ENCODE data around the gene RRM2. TPM values are rescaled to one million over a fixed set of nuclear protein-coding genes. Genes with fewer than 3 reads are reported as not detected.
"Not testable (repeated sequence)": the region's sequence is repeated elsewhere in the genome, so short reads cannot be mapped to it uniquely, and the experiment has no call there.

Gene RRM2
- total and polyA plus RNA-seq, 2 donors (not counting 1 experiment from before 2014, with no cell fraction given), result 6.1 to 36.3 TPM

DNA sequence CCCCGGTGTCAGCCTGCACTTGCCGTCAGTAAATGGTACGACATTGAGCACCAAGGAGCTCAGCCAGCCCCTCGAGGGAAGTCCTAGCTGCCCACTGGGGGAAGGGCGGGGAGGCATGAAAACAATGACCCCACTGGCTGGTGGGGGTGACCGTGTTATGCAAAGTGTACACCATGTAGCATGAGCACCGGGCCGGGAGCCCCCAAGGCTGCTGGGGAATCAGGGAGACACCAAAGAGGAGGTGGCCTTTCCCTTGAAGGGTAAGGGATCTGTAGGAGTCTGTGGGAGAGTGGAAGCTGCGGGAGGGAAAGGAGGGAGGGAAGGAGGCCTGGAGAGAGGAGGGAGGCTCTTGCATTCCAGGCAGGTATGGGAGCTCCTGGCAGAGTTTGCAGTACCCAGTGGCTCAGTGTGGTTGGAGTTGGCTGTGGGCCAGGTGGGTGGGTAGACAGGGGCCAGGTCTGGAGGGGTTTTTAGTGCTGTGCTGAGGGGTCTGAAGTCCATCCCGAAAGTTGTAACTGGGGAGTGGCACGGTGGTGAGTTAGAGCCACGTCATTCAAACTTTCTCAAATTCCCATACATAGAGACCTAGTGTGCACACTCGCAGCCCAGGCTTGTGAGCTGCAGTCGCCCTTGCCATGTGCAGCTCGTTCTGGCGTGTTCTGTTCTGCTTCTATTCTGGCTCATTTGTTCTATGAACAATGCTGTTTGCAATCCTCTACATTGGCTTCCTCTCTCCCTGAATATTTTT, 22.4 kb downstream of the RRM2 start:
- no peak overlapping the region for H2AFZ ChIP-seq (ENCODE audit: low read length)
- peaks cover 2% of the 10 kb centered on the region for H3K36me3 ChIP-seq (ENCODE audit: control insufficient read depth, insufficient read depth, low read length)
- no peak for DNase-seq (ENCODE audit: low read depth in 2 of 2)
- no peaks in the 10 kb centered on the region for H3K27me3 ChIP-seq (ENCODE audit: control insufficient read depth, insufficient read depth, low read length)
- H3K27ac ChIP-seq (ENCODE audit: insufficient read depth, low read length), result no peak overlapping the region
- H3K9me3 ChIP-seq (ENCODE audit: control insufficient read depth, insufficient read depth, low read depth, low read length), result no peaks in the 10 kb centered on the region
- H4K20me1 ChIP-seq (ENCODE audit: control insufficient read depth, extremely low read depth, insufficient read depth, low read length), result no peaks in the 10 kb centered on the region
- H3K9ac ChIP-seq (ENCODE audit: insufficient read depth, low read length), result no peak overlapping the region
- no peak overlapping the region for H3K4me3 ChIP-seq (replicated peaks in 1 of 4; ENCODE audit: control extremely low read depth in 1 of 4, insufficient read depth in 1 of 4, low read depth in 3 of 4, low read length in 4 of 4)
- no peak for TF ChIP-seq EZH2 (IDR thresholded peaks at IDR 0.05; ENCODE audit: low read length, missing control alignments)
- TF ChIP-seq, protein P1, sequence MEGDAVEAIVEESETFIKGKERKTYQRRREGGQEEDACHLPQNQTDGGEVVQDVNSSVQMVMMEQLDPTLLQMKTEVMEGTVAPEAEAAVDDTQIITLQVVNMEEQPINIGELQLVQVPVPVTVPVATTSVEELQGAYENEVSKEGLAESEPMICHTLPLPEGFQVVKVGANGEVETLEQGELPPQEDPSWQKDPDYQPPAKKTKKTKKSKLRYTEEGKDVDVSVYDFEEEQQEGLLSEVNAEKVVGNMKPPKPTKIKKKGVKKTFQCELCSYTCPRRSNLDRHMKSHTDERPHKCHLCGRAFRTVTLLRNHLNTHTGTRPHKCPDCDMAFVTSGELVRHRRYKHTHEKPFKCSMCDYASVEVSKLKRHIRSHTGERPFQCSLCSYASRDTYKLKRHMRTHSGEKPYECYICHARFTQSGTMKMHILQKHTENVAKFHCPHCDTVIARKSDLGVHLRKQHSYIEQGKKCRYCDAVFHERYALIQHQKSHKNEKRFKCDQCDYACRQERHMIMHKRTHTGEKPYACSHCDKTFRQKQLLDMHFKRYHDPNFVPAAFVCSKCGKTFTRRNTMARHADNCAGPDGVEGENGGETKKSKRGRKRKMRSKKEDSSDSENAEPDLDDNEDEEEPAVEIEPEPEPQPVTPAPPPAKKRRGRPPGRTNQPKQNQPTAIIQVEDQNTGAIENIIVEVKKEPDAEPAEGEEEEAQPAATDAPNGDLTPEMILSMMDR (conservative IDR thresholded peaks at IDR 0.05 in 1 of 2, IDR thresholded peaks at IDR 0.05 in 1 of 2; ENCODE audit: low read depth in 1 of 2, low read length in 2 of 2), result no peak
- peaks cover 7% of the 10 kb centered on the region for H3K4me1 ChIP-seq (ENCODE audit: control insufficient read depth, extremely low read depth, insufficient read depth, low read length)
- H3K79me2 ChIP-seq (ENCODE audit: control insufficient read depth, insufficient read depth, low read length), result no peaks in the 10 kb centered on the region
- H3K4me2 ChIP-seq (ENCODE audit: extremely low read depth, insufficient read depth, low read length), result no peak overlapping the region

DNA sequence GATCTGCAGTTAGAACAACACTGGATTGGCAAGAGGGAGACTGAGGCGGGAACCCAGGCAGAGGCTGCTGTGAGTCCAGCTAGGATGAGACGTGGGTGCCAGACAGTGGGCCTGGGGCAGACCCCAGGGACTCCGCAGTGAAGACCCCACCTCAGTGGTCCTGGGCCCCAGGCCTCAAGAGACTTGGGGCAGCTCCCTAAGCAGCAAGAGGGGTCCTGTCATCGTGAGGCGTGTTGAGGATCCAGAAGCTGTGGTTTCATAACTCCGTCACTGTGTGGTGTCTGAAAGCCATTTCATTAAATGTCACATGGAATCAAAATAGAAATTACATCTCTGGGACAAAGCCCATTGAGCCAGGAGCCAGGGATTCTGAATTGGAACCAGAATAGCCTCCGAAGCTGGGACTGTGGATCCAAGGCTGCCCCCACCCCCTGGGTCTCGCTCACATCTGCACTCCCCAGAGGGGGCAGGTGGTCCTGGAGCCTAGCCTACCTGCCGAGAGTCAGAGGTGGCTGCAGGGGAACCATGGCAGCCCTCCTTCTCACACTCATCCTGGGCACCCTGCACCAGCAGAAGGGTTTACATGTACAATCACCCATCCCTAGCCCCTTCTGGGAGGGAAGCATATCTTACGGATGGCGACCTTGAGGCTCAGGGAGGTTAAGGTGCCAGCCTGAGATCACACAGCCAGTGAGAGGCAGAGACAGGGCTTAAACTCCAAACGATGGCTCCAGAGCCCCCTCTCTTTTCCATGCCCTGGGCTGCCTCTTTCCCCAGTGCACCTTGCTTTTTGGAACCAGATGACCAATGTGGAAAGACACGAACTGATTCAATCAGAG, 23.2 kb downstream of the RRM2 start:
- H3K4me1 ChIP-seq (ENCODE audit: control insufficient read depth, extremely low read depth, insufficient read depth, low read length), result peaks cover 7% of the 10 kb centered on the region
- no peaks in the 10 kb centered on the region for H3K9me3 ChIP-seq (ENCODE audit: control insufficient read depth, insufficient read depth, low read depth, low read length)
- no peak overlapping the region for H2AFZ ChIP-seq (ENCODE audit: low read length)
- DNase-seq (ENCODE audit: low read depth in 2 of 2), result no peak
- H4K20me1 ChIP-seq (ENCODE audit: control insufficient read depth, extremely low read depth, insufficient read depth, low read length), result no peaks in the 10 kb centered on the region
- no peak overlapping the region for H3K4me3 ChIP-seq (replicated peaks in 1 of 4; ENCODE audit: control extremely low read depth in 1 of 4, insufficient read depth in 1 of 4, low read depth in 3 of 4, low read length in 4 of 4)
- no peaks in the 10 kb centered on the region for H3K27me3 ChIP-seq (ENCODE audit: control insufficient read depth, insufficient read depth, low read length)
- TF ChIP-seq, protein P1 (conservative IDR thresholded peaks at IDR 0.05 in 1 of 2, IDR thresholded peaks at IDR 0.05 in 1 of 2; ENCODE audit: low read depth in 1 of 2, low read length in 2 of 2), result no peak
- no peak for TF ChIP-seq EZH2 (IDR thresholded peaks at IDR 0.05; ENCODE audit: low read length, missing control alignments)
- no peak overlapping the region for H3K27ac ChIP-seq (ENCODE audit: insufficient read depth, low read length)
- H3K79me2 ChIP-seq (ENCODE audit: control insufficient read depth, insufficient read depth, low read length), result no peaks in the 10 kb centered on the region
- no peak overlapping the region for H3K9ac ChIP-seq (ENCODE audit: insufficient read depth, low read length)
- no peak overlapping the region for H3K4me2 ChIP-seq (ENCODE audit: extremely low read depth, insufficient read depth, low read length)
- H3K36me3 ChIP-seq (ENCODE audit: control insufficient read depth, insufficient read depth, low read length), result peaks cover 2% of the 10 kb centered on the region

DNA sequence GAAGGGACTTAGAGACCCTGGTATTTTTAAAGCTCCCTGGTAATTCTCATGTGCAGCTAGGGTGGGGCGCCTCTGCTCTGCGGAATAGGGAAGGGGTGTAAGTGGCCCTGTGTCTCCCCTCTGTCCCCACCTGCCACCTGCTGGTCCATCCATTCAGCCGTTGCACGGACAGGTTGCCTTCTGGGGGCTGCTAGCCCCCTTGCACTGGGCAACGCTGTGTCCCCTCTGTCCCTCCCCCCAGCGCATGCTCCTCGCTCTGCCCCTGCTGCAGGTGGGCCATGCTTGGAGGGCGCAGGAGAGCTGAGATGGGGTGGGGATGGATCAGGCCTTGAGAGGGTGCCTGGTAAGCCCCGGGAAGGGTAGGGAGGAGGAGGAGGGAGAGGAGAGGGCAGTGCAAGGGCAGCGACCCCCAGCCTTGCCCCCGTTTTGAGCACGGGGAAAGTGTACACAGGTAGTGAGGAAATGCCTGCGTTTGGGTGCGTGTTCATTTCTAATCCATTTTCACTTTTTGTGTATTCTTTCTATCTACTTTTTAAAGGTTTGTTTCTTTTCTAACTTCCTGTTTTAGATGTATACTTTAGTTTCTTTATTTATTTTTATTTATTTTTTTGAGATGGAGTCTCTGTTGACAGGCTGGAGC, 23.9 kb downstream of the RRM2 start:
- DNase-seq (ENCODE audit: low read depth in 2 of 2), result no peak
- Histone ChIP-seq H2AFZ (ENCODE audit: low read length) (no peak overlapping the region), H3K79me2 (ENCODE audit: control insufficient read depth, insufficient read depth, low read length) (no peaks in the 10 kb centered on the region), H3K36me3 (ENCODE audit: control insufficient read depth, insufficient read depth, low read length) (peaks cover 2% of the 10 kb centered on the region), H3K27ac (ENCODE audit: insufficient read depth, low read length) (no peak overlapping the region), H3K9me3 (ENCODE audit: control insufficient read depth, insufficient read depth, low read depth, low read length) (no peaks in the 10 kb centered on the region), H3K27me3 (ENCODE audit: control insufficient read depth, insufficient read depth, low read length) (no peaks in the 10 kb centered on the region), H3K4me2 (ENCODE audit: extremely low read depth, insufficient read depth, low read length) (no peak overlapping the region), H4K20me1 (ENCODE audit: control insufficient read depth, extremely low read depth, insufficient read depth, low read length) (no peaks in the 10 kb centered on the region), H3K4me3 (replicated peaks in 1 of 4; ENCODE audit: control extremely low read depth in 1 of 4, insufficient read depth in 1 of 4, low read depth in 3 of 4, low read length in 4 of 4) (no peak overlapping the region), H3K9ac (ENCODE audit: insufficient read depth, low read length) (no peak overlapping the region), H3K4me1 (ENCODE audit: control insufficient read depth, extremely low read depth, insufficient read depth, low read length) (peaks cover 7% of the 10 kb centered on the region)
- TF ChIP-seq, protein P1 (conservative IDR thresholded peaks at IDR 0.05 in 1 of 2, IDR thresholded peaks at IDR 0.05 in 1 of 2; ENCODE audit: low read depth in 1 of 2, low read length in 2 of 2), result no peak
- no peak for TF ChIP-seq EZH2 (IDR thresholded peaks at IDR 0.05; ENCODE audit: low read length, missing control alignments)

DNA sequence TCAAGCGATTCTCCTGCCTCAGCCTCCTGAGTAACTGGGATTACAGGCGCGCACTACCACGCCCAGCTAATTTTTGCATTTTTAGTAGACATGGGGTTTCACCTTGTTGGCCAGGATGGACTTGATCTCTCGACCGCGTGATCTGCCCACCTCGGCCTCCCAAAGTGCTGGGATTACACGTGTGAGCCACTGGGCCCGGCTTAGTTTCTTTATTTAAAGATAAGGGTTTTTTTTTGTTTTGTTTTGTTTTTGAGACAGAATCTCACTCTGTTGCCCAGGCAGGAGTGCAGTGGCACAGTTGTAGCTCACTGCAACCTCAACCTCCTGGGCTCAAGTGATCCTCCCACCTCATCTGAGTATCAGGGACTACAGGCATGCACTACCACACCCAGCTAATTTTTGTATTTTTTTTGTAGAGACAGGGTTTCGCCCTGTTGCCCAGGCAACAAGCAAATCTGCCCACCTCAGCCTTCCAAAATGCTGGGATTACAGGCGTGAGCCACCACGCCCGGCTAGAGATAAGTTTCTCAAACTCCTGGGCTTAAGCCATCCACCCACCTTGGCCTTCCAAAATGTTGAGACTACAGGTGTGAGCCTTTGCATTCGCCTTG, 24.6 kb downstream of the RRM2 start:
- not testable (repeated sequence) for DNase-seq (ENCODE audit: low read depth in 2 of 2); H3K79me2 ChIP-seq (ENCODE audit: control insufficient read depth, insufficient read depth, low read length); H4K20me1 ChIP-seq (ENCODE audit: control insufficient read depth, extremely low read depth, insufficient read depth, low read length); H3K27me3 ChIP-seq (ENCODE audit: control insufficient read depth, insufficient read depth, low read length); H3K4me3 ChIP-seq (replicated peaks in 1 of 4; ENCODE audit: control extremely low read depth in 1 of 4, insufficient read depth in 1 of 4, low read depth in 3 of 4, low read length in 4 of 4); H3K4me1 ChIP-seq (ENCODE audit: control insufficient read depth, extremely low read depth, insufficient read depth, low read length); H3K9ac ChIP-seq (ENCODE audit: insufficient read depth, low read length); H3K4me2 ChIP-seq (ENCODE audit: extremely low read depth, insufficient read depth, low read length); H3K27ac ChIP-seq (ENCODE audit: insufficient read depth, low read length); H3K36me3 ChIP-seq (ENCODE audit: control insufficient read depth, insufficient read depth, low read length); H2AFZ ChIP-seq (ENCODE audit: low read length); H3K9me3 ChIP-seq (ENCODE audit: control insufficient read depth, insufficient read depth, low read depth, low read length)
